ENCODE measurements around the gene FOXP4.

FOXP4 gene

DNA sequence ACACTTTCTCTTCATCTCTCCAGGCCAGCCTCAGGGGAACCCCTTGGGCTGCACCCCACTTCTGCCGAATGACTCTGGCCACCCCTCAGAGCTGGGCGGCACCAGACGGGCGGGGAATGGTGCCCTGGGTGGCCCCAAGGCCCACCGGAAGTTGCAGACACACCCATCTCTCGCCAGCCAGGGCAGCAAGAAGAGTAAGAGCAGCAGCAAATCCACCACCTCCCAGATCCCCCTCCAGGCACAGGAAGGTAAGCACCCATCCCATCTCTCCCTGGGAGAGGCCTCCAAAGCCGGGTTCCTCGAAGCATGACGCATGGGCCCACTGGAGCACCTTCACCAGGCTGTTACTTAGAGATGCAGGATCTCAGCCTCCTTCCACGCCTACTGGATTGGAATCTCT is 103.4 kb downstream of the FOXP4 start:
- no peak for DNase-seq

GRCh38 chr6:41650120-41650519 is 103.9 kb downstream of the FOXP4 start:
- DNase-seq = no peak

- DNase-seq = no peak
Measured at GRCh38 chr6:41651246-41651961, 105.2 kb downstream of the FOXP4 start.

Data from activated naive CD4-positive, alpha-beta T cell treated with anti-CD3 and anti-CD28 coated beads, Interleukin-2, amount 50 U/mL, for 16 hours (primary cell).